Brain microvascular endothelial cell (primary cell): Measurements from ENCODE around the gene CD300A.
A peak's percentile ranks its signal among the peaks of the same experiment; 100 is the strongest.

ENCODE experiments used
- DNase-seq: peaks from one replicate; pipeline ENCODE4 v3.0.0-alpha.2; 2020
- H3K27ac ChIP-seq: fragments of 250-450 bp; sonication (Bioruptor Pico); 2 replicates; pipeline ENCODE4 v1.5.1; 2020; ENCODE audit warnings: mild to moderate bottlenecking, moderate library complexity
- H3K27me3 ChIP-seq: fragments of 250-450 bp; sonication (Bioruptor Pico); replicated peaks from 2 replicates; pipeline ENCODE4 v1.5.1; 2020; ENCODE audit warnings: mild to moderate bottlenecking
- H3K36me3 ChIP-seq: fragments of 250-450 bp; sonication (Bioruptor Pico); replicated peaks from 2 replicates; pipeline ENCODE4 v1.5.1; 2020; ENCODE audit warnings: mild to moderate bottlenecking
- H3K4me3 ChIP-seq: 2 replicates; pipeline ENCODE4 v1.5.1; 2011; ENCODE audit warnings: low read depth, mild to moderate bottlenecking, control low read depth, low read length, moderate library complexity
- in situ Hi-C: cut with HindIII; loops from 2 replicates; pipeline ENCODE4 v1.10.0; 2017; ENCODE audit warnings: low sequenced_read_pairs, low pct_ligation_motif_present
- TF ChIP-seq, protein P1 (sequence below): IDR thresholded peaks from 2 replicates; pipeline ENCODE4 v1.5.1; 2011; ENCODE audit warnings: low read depth, mild to moderate bottlenecking, moderate library complexity, low read length, control low read depth, inconsistent platforms; ENCODE audit errors: missing control alignments

CD300A gene

GRCh38 chr17:74466111-74466827 is at the start of gene CD300A:
Gene CD300A (plus strand): TSS chr17:74466634. CDS start chr17:74466704, 70 bp downstream.
- Histone ChIP-seq H3K27ac (no peak within 1 kb of the TSS), H3K36me3 (no peaks in the 10 kb centered on the region), H3K4me3 (no peak within 1 kb of the TSS), H3K27me3 (peaks cover 2% of the 10 kb centered on the region)
- in situ Hi-C loops = no loop called here
- TF ChIP-seq, protein P1, sequence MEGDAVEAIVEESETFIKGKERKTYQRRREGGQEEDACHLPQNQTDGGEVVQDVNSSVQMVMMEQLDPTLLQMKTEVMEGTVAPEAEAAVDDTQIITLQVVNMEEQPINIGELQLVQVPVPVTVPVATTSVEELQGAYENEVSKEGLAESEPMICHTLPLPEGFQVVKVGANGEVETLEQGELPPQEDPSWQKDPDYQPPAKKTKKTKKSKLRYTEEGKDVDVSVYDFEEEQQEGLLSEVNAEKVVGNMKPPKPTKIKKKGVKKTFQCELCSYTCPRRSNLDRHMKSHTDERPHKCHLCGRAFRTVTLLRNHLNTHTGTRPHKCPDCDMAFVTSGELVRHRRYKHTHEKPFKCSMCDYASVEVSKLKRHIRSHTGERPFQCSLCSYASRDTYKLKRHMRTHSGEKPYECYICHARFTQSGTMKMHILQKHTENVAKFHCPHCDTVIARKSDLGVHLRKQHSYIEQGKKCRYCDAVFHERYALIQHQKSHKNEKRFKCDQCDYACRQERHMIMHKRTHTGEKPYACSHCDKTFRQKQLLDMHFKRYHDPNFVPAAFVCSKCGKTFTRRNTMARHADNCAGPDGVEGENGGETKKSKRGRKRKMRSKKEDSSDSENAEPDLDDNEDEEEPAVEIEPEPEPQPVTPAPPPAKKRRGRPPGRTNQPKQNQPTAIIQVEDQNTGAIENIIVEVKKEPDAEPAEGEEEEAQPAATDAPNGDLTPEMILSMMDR = no peak
- DNase-seq = no peak

DNA sequence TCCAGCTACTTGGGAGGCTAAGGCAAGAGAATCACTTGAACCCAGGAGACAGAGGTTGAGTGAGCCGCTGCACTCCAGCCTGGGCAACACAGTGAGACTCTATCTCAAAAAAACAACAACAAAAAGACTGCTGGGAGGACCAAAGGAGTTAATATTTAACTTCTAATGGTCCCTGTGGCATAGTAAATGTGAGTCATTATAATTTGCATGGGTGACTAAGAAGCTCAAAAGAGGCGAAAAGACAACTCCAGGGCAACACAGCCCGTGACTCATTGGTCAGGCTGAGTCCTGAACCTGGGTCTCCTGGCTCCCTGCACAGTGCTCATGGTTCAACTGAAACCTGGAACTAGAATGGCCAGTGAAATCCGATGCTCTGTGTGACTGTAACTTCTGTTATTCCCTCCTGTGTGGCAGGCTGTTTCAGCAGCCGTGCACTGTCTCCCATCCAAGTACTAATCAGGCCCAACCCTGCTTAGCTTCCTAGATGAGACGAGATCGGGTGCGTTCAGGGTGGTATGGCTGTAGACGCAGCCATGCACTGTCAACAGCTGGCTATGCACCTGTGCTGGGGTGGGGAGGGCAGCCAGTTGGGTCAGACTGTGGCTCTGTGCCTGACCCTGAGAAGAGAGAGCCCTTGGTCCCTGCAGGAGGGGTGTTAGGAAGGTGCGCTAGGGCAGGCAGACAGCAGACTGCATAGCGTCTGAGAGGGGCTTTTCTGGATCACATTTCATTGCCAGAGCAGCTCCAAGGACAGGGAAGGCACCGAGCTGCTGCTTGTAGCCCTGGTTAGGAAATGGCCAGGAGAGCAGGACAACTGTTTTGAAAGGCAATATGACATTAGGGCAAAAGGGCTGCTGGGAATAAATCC is 49.0 kb upstream of the CD300A start:
- TF ChIP-seq, protein P1 = no peak
- in situ Hi-C loops = no loop called here

GRCh38 chr17:74419928-74420411 is 46.5 kb upstream of the CD300A start:
- H3K27me3 ChIP-seq = no peaks in the 10 kb centered on the region
- H3K36me3 ChIP-seq = no peaks in the 10 kb centered on the region
- TF ChIP-seq, protein P1 = no peak
- in situ Hi-C loops = no loop called here
- H3K4me3 ChIP-seq = no peak overlapping the region
- H3K27ac ChIP-seq = no peak overlapping the region
- DNase-seq = no peak

More for the DNA sequence above, 49.0 kb upstream of the CD300A start:
- Histone ChIP-seq H3K27me3 (no peaks in the 10 kb centered on the region), H3K4me3 (no peak overlapping the region), H3K27ac (no peak overlapping the region), H3K36me3 (no peaks in the 10 kb centered on the region)
- peak; percentile 24 for DNase-seq

GRCh38 chr17:74424117-74424516 is 42.3 kb upstream of the CD300A start:
- no peaks in the 10 kb centered on the region for H3K27me3 ChIP-seq
- no peak for DNase-seq
- H3K4me3 ChIP-seq = no peak overlapping the region
- no peaks in the 10 kb centered on the region for H3K36me3 ChIP-seq
- H3K27ac ChIP-seq = no peak overlapping the region
- TF ChIP-seq, protein P1 = no peak
- in situ Hi-C loops = no loop called here

DNA sequence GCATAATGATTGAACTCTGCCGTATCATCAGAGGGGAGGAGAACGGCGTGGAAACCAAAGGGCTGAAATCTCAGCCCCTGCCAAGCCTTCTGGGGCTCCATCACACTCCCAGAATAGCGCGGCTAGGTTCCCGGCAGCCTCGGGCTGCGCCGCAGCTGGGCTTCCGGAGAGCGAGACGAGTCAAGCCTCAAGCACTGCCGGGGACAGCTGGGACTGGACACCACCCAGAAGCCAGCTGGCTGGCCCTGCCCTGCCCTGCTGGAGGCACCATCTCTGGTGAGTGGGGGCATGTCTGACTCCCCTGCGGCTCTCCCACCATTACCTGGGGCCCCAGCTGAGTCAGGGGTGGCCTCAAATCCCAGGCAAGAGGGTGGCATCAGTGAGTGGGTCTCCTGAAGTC is 41.8 kb upstream of the CD300A start:
- no peak for DNase-seq
- Histone ChIP-seq H3K27me3 (peaks cover under 1% of the 10 kb centered on the region), H3K36me3 (no peaks in the 10 kb centered on the region), H3K4me3 (no peak overlapping the region), H3K27ac (no peak overlapping the region)
- TF ChIP-seq, protein P1 = no peak
- in situ Hi-C loops = no loop called here
